CD4-positive, alpha-beta T cell treated with Interleukin-15 for 1 hour (primary cell): Measurements from ENCODE around the gene MMEL1.
"Not testable (repeated sequence)": the region's sequence is repeated elsewhere in the genome, so short reads cannot be mapped to it uniquely, and the experiment has no call there.

ENCODE experiments used
- DNase-seq: peaks from one replicate; pipeline ENCODE4 v3.0.0-alpha.2; 2020

Gene MMEL1, protein sequence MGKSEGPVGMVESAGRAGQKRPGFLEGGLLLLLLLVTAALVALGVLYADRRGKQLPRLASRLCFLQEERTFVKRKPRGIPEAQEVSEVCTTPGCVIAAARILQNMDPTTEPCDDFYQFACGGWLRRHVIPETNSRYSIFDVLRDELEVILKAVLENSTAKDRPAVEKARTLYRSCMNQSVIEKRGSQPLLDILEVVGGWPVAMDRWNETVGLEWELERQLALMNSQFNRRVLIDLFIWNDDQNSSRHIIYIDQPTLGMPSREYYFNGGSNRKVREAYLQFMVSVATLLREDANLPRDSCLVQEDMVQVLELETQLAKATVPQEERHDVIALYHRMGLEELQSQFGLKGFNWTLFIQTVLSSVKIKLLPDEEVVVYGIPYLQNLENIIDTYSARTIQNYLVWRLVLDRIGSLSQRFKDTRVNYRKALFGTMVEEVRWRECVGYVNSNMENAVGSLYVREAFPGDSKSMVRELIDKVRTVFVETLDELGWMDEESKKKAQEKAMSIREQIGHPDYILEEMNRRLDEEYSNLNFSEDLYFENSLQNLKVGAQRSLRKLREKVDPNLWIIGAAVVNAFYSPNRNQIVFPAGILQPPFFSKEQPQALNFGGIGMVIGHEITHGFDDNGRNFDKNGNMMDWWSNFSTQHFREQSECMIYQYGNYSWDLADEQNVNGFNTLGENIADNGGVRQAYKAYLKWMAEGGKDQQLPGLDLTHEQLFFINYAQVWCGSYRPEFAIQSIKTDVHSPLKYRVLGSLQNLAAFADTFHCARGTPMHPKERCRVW

DNA sequence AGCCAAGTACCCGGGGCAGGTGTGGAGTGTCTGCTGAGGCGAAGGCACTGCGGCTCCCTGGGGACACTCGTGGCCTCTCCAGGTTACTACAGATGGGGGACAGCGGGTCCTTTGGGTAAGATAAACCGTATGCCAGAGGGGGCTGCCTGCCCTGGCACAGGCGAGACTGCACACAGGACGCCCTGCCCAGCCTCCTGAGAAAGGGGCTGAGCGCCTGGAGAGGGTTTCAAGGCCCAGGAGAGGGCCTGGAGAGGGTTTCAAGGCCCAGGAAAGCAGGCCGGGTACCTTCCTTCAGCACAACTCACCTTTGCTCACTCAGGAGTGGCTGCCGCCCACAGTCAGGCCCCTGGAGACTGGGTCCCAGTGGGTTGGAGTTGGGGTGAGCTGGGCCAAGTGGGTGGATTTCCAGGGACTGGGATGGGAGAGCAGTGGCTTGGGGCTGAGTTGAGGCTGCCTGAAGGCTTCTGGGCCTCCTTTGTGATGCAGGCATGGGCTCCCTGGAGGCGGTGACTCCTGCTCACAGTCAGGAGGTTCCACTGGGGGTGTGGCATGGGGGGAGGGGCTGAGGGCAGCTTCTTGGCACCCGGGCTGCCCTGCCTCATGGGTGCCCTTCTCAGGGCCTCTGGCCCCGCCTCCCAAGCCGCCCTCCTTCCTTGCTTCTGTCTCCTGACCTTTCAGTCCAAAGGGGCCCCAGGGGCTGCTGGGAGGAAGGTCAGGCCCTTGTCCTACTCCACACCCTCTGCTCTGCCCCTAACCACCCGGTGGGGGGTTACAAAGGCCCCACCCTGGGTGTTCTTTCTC lies at the start of gene MMEL1:
MMEL1 (minus strand) TSS at position 456 of the 801 bp plus-strand sequence. CDS start 3,532 bp downstream, outside the sequence.
- no peak for DNase-seq

GRCh38 chr1:2676726-2677125 lies 43.9 kb upstream of the MMEL1 start:
- DNase-seq, result not testable (repeated sequence)

- not testable (repeated sequence) for DNase-seq
Observed at GRCh38 chr1:2671656-2672055, 38.8 kb upstream of the MMEL1 start.

- DNase-seq, result peak; percentile 16
Observed at GRCh38 chr1:2659806-2660205, 27.0 kb upstream of the MMEL1 start.

DNA sequence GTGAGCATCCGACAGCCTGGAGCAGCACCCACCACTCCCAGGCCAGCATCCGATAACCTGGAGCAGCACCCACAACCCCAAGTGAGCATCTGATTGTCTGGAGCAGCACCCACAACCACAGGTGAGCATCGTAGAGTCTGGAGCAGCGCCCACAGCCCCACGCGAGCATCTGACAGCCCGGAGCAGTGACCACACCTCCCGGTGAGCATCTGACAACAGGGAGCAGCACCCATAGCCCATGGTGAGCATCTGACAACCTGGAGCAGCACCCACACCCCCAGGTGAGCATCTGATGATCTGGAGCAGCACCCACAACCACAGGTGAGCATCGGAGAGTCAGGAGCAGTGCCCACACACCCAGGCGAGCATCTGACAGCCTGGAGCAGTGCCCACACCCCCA lies 25.1 kb upstream of the MMEL1 start:
- not testable (repeated sequence) for DNase-seq

DNA sequence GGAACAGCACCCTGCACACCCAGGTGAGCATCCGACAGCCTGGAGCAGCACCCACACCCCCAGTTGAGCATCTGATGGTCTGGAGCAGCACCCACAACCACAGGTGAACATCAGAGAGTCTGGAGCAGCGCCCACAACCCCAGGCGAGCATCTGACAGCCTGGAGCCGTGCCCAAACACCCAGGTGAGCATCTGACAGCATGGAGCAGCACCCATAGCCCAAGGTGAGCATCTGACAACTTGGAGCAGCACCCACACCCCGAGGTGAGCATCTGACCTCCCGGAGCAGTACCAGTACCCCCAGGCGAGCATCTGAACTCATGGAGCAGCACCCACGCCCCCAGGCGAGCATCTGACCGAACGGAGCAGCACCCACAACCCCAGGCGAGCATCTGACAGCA lies 24.3 kb upstream of the MMEL1 start:
- not testable (repeated sequence) for DNase-seq

DNA sequence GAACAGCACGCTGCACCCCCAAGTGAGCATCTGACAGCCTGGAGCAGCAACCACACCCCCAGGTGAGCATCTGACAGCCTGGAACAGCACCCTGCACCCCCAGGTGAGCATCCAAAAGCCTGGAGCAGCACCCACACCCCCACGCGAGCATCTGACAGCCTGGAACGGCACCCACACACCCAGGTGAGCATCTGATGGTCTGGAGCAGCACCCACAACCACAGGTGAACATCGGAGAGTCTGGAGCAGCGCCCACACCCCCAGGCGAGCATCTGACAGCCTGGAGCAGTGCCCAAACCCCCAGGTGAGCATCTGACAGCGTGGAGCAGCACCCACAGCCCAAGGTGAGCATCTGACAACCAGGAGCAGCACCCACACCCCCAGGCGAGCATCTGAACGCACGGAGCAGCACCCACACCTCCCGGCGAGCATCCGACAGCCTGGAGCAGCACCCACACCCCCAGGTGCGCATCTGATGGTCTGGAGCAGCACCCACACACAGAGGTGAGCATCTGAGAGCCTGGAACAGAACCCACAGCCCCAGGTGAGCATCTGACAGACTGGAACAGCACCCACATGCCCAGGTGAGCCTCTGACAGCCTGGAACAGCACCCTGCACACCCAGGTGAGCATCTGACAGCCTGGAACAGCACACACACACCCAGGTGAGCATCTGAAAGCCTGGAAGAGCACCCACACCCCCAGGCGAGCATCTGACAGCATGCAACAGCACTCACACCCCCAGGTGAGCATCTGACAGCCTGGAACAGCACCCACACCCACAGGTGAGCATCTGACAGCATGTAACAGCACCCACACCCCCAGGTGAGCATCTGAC lies 23.0 kb upstream of the MMEL1 start:
- peak; percentile 20 for DNase-seq

GRCh38 chr1:2654443-2654948 lies 21.7 kb upstream of the MMEL1 start:
- DNase-seq, result peak; percentile 29

- peak; percentile 48 for DNase-seq
Observed at GRCh38 chr1:2653741-2654442, 21.1 kb upstream of the MMEL1 start.

DNA sequence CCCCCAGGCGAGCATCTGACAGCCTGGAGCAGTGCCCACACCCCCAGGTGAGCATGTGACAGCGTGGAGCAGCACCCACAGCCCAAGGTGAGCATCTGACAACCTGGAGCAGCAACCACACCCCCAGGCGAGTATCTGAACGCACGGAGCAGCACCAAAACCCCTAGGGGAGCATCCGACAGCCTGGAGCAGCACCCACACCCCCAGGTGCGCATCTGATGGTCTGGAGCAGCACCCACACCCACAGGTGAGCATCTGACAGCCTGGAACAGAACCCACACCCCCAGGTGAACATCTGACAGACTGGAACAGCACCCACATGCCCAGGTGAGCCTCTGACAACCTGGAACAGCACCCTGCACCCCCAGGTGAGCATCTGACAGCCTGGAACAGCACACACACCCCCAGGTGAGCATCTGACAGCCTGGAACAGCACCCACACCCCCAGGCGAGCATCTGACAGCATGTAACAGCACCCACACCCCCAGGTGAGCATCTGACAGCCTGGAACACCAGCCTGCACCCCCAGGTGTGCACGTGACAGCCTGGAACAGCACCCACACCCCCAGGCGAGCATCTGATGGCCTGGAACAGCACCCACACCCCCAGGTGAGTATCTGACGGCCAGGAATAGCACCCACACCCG lies 20.2 kb upstream of the MMEL1 start:
- peak; percentile 22 for DNase-seq

DNA sequence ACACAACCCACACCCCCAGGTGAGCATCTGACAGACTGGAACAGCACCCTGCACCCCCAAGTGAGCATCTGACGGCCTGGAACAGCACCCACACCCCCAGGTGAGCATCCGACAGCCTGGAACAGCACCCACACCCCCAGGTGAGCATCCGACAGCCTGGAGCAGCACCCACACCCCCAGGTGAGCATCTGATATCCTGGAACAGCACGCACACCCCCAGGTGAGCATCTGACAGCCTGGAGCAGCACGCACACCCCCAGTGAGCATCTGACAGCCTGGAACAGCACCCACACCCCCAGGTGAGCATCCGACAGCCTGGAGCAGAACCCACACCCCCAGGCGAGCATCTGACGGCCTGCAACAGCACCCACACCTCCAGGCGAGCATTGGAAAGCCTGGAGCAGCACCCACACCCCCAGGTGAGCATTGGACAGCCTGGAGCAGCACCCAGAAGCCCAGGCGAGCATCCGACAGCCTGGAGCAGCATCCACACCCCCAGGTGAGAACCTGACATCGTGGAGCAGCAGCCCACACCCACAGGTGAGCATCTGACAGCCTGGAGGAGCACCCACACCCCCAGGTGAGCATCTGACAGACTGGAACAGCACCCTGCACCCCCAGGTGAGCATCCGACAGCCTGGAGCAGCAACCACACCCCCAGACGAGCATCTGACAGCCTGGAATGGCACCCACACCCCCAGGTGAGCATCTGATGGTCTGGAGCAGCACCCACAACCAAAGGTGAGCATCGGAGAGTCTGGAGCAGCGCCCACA lies 19.5 kb upstream of the MMEL1 start:
- peak; percentile 21 for DNase-seq

DNA sequence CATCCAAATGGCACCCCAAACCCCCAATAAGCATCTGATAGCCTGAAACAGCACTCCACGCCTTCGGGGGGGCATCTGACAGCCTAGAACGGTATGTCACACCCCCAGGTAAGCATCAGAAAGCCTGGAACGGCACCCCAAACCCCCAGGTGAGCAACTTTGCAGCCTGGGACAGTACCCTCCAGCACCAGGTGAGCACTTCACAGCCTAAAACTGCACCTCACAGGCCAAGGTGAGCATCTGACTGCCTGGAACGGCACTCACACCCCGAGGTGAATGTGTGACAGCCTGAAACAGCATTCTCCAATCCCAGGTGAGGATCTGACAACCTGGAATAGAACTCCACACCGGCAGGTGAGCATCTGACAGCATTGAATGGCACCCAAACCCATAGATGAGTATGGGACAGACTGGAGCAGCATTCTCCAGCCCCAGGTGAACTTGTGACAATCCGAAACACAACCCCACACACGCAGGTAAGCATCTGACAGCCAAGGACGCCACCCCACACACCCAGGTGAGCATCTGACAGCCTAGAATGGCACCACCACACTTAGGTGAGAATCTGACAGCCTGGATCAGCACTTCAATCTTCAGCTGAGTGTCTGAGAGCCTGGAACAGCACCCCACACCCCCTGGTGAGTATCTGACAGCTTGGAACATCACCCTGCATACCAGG lies 18.3 kb upstream of the MMEL1 start:
- no peak for DNase-seq

DNA sequence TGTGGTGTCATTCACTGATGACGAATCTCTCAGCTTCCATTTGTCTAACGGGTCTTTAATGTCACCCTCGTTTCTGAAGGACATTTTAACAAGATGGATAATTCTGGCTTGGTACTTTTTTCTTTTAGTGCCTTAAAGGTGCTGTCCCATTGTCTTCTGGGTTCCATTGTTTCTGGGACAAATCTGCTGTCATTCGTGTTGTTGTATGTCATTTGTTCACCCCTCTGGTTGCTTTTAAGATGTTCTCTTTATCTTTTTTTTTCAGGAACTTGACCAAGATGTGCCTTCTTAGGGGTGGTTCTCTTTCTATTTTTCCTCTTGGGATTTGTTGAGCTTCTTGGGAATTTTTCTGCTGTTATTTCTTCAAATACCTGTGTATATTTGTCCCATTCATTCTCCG lies 14.0 kb upstream of the MMEL1 start:
- DNase-seq, result no peak

- no peak for DNase-seq
Observed at GRCh38 chr1:2645776-2646175, 13.0 kb upstream of the MMEL1 start.

DNA sequence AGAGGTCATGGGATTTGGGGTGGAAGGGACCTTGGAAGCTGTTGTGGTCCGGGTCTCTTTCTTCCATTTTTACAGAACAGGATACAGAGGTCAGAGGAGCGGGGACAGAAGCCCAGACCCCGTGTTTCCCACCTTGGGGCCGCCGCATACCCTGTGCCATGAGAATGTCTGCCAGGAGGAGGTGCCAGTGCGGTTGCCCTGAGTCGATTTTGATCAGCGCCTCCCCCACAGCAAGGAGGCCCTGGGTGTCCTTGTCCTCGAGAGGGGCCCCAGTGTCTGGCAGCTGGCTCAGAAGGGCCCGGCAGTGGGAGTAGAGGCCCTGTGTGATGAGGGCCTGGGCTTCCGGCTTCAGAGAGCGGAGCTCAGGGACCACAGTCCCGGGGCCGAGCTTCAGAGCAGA lies 12.3 kb upstream of the MMEL1 start:
- no peak for DNase-seq

DNA sequence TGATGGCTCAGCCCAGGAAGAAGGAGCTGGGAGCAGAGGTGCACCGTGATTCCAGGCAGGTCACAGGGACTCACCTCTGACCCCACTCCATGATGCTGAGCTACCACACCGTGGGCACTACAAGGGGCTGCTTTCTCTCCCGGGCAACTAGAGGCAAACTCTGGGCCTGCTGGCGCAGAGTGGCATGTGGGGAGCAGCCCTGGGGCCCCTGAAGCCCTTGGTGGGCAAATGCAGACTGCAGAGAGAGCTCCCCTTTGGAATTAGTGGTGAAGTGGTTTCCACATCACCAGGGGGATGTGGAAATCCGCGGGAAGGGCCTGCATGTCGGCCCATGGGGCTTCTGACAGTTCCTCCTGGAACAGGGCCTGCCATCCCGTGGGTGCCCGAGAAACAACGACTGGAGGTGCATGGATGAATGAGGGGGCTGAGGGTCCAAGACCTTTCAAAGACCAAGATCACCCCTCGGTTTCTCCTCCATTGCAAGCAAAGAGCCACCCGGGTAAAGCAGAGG lies 11.8 kb upstream of the MMEL1 start:
- DNase-seq, result no peak

DNA sequence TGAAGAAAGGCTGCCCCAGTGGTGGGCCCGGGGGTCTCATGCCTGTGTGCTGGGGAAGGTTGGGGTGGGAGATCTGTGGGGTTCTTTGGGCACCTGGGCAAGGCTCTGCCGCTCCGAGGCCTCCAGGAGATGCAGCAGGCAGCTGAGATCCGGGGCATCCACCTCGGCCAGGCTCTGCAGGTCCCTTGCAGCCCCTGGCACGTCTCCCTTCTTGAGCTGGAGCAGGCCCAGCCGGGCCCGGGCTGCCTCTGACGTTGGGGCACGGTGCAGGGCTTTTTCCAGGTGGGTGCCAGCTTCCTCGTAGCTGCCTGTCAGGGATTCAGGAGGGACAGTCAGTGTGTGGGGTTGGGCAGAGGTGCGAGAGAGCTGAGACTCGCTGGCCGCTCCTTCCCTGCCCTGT lies 11.4 kb upstream of the MMEL1 start:
- no peak for DNase-seq

GRCh38 chr1:2643414-2644077 lies 10.7 kb upstream of the MMEL1 start:
- DNase-seq, result no peak
